Activated CD4-positive, CD25-positive, alpha-beta regulatory T cell treated with anti-CD3 and anti-CD28 coated beads, Interleukin-2, amount 50 U/mL, for 16 hours (primary cell): ENCODE data around the gene FBXO27.
"Not testable (repeated sequence)": the region's sequence is repeated elsewhere in the genome, so short reads cannot be mapped to it uniquely, and the experiment has no call there.

Experiments
- DNase-seq: peaks from one replicate; pipeline ENCODE4 v3.0.0-alpha.2; 2020; ENCODE audit warnings: low read depth, low spot score

Gene FBXO27

GRCh38 chr19:39038098-39038497 is 5.7 kb upstream of the FBXO27 start:
- no peak for DNase-seq

- no peak for DNase-seq
Observed at GRCh38 chr19:39037194-39037593, 4.8 kb upstream of the FBXO27 start.

- no peak for DNase-seq
Observed at GRCh38 chr19:39036581-39036980, 4.2 kb upstream of the FBXO27 start.

- DNase-seq, result peak; percentile 44
Observed at GRCh38 chr19:39031368-39032062, 834 bp downstream of the FBXO27 start.

GRCh38 chr19:39030854-39031367 is 1.4 kb downstream of the FBXO27 start:
- no peak for DNase-seq

- DNase-seq, result no peak
Observed at GRCh38 chr19:39024875-39025641, 7.3 kb downstream of the FBXO27 start.

DNA sequence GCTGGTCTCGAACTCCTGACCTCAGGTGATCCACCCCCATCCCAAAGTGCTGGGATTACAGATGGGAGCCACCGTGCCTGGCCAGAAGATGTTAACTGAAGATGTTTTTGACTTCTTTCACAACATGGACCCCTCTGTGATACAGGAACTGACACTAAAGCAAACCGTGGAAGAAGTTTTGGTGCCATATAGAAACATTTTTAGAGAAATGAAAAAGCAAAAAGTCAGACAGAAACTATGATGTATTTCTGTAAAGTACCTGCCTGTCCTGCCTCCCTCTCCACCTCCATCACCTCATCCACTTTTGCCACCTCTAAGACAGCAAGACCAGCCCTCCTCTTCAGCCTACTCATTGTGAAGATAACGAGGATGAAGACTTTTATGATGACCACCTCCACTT is 11.3 kb downstream of the FBXO27 start:
- no peak for DNase-seq

DNA sequence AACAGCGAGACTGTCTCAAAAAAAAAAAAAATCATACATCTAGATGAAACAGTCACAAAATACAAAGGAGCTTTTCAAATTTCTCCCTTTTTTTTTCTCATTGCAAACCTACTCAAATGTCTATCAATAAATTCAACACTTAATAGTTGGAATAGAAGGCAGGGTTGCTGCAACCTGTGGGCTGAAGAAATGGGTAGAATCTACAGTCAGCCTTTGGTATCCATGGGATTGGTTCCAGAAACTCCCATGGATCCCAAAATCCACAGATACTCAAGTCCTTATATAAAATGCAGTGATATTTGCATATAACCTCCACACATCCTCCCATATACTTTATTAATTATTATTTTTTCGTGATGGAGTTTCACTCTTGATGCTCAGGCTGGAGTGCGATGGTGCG is 14.7 kb downstream of the FBXO27 start:
- DNase-seq, result no peak

- no peak for DNase-seq
Observed at GRCh38 chr19:39017026-39017425, 15.3 kb downstream of the FBXO27 start.

DNA sequence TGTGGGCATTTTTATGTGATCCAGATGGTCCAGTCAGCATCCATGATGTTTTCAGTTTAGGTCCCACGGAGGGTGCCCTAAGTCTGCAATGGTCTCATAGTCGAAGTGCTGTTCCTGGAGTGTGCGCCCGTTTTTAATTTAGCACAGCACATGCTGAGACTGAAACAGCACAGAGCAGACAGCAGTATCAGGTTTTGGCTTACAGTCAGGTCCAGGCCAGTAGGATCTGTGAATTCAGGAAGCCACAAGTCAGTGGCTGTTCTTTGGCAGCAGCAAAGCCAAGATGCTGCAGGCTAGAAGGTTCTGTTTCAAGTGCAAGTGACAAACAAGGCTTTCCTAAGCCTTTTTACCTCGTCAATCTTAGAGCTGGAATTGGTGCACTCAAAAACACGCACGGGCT is 18.3 kb downstream of the FBXO27 start:
- DNase-seq, result no peak

GRCh38 chr19:39009001-39009400 is 23.3 kb downstream of the FBXO27 start:
- DNase-seq, result no peak

DNA sequence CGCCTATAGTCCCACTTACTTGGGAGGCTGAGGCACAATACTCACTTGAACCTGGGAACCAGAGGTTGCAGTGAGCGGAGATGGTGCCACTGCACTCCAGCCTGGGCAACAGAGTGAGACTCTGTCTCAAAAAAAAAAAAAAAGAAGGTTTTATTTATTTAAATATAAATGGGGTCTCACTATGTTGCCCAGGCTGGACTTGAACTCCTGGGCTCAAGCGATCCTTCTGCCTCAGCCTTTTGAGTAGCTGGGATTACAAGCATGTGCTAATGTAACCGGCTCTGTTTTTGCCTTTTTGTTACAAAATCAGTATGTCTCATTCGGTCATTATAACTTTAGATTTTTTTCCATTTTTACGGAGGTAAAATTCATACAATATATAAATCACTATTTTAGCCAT is 24.2 kb downstream of the FBXO27 start:
- DNase-seq, result no peak

- DNase-seq, result no peak
Observed at GRCh38 chr19:39007096-39007495, 25.3 kb downstream of the FBXO27 start.

GRCh38 chr19:39004403-39004802 is 27.9 kb downstream of the FBXO27 start:
- DNase-seq, result no peak

GRCh38 chr19:39003796-39004195 is 28.6 kb downstream of the FBXO27 start:
- DNase-seq, result no peak

DNA sequence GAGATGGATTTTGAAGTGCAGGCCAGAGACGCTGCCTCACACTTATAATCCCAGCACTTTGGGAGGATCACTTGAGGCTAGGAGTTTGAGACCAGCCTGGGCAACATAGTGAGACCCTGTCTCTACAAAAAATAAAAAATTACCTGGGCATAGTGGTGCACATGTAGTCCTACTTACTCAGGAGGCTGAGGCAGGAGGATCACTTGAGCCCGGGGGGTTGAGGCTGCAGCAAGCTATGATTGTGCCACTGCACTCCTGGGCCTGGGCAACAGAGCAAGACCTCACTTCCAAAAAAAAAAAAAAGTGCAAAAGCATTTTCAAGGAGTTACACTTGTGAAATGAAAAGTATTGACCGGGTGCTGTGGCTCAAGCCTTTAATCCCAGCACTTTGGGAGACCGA is 29.2 kb downstream of the FBXO27 start:
- DNase-seq, result no peak

DNA sequence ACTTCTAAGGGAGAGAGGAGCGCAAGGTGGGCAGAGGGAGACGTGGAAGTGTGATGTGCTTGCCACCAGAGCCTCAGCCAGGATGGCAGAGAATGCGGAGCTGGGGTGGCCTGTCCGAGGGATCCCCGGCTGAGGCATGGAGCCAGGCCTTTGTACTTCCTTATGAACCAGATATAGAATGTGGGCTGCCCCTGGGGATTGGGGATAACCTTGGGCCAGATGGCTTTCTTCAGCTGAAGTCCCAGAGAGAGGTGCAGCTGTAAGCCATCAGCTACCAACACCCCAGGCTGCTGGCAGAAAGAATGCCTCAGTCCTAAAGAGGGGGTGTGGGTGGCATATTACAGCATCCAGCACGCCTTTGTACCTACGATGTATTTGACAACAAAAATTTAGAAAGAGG is 31.3 kb downstream of the FBXO27 start:
- no peak for DNase-seq

GRCh38 chr19:38997576-38997975 is 34.8 kb downstream of the FBXO27 start:
- not testable (repeated sequence) for DNase-seq

- DNase-seq, result no peak
Observed at GRCh38 chr19:38993271-38993670, 39.1 kb downstream of the FBXO27 start.

DNA sequence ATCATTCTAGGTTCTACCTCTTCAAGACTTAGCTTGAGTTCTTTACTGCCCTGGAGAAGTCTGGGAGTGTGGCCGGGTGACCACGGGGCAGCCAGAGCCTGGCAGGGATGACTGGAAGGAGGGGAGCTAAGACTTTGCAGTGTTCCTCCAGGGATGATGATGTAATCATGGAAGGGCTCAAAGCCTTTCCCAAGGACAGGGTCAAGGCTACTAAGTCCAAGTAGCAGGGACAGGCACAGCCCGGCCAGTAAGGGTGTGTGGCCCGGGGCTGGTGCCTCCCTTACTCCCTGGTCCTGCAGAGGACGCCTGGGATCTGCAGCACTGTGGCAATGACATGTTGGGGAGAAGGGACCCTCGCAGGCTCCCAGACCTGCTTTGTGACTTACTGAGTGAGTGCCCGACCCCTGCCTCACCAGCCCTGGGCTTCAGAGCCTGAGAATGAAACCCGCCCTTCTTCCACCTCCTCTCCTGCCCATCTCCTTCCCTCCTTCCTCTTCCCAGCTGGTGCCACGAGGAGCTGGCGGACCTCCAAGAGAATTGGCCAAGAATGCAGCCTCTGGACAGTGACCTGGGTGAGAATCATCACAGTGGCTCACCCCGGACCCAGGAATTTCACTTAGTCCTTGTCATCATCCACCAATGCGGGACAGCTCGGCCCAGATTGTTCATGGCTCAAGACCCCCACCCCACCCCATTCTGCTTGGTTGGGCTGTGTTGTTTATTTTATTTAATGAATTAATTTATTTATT is 41.2 kb downstream of the FBXO27 start:
- no peak for DNase-seq

GRCh38 chr19:38989614-38990013 is 42.7 kb downstream of the FBXO27 start:
- not testable (repeated sequence) for DNase-seq

DNA sequence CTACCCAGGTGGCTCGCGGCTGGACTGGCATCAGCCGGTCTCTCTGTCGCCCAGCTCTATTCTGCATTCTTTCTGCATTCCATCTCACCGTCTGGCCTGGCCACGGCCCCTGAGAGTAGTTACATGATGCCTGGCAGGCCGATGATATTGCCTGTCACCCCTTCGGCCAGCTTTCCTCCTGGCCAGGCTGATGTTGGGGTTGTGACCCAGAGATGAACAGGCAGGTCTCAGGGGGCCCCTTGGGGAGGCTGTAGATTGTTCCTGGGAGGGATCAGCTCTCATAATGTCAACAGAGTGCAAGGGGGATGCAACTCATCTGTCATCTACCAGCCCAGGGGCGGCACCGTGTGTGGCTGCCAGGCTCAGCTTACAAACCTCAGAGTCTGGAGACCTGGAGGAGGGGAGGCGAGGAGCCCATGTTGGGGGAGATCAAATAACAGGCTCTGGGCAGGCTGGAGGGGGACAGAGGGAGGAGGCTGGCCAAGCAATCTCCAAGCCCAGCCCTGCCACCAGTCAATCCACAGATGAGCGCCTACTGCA is 43.2 kb downstream of the FBXO27 start:
- no peak for DNase-seq
